ENCODE data around the gene SAYSD1. TPM values are rescaled to one million over a fixed set of nuclear protein-coding genes. Genes with fewer than 3 reads are reported as not detected.

SAYSD1 gene
- polyA plus RNA-seq, 4 donors = 18.3 to 22.7 (median 21.4) TPM

DNA sequence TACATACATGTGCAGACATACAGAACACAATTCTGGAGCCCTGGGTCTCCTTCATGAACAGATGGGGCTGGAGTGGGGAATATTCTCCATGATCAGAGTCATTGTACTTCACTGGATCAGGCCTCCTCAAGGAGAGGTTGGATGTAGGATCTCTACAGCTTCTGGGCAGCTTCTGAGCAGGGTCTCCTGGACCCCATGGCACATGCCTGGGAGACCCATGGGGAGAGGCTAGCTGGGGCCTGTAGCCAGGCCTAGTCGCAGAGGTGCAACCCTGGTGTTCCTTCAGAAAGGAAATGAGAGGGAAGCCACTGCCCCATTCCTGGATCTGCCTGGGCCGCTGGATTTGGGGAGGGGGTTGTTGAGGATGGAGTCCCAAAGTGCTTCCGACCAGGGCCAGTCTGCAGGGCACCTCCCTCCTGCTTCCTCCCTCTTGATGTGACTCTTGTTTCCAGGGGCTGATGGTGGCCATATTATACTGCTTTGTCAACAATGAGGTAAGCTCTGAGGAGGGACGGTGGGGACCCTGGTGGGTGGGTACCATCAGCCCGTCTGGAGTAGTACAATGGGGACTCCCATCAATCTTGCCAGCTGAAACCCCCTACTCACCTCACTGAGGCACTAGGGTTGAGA, 34.6 kb downstream of the SAYSD1 start:
- no peak for DNase-seq (ENCODE audit: low read depth in 4 of 4, low spot score in 2 of 4)

DNA sequence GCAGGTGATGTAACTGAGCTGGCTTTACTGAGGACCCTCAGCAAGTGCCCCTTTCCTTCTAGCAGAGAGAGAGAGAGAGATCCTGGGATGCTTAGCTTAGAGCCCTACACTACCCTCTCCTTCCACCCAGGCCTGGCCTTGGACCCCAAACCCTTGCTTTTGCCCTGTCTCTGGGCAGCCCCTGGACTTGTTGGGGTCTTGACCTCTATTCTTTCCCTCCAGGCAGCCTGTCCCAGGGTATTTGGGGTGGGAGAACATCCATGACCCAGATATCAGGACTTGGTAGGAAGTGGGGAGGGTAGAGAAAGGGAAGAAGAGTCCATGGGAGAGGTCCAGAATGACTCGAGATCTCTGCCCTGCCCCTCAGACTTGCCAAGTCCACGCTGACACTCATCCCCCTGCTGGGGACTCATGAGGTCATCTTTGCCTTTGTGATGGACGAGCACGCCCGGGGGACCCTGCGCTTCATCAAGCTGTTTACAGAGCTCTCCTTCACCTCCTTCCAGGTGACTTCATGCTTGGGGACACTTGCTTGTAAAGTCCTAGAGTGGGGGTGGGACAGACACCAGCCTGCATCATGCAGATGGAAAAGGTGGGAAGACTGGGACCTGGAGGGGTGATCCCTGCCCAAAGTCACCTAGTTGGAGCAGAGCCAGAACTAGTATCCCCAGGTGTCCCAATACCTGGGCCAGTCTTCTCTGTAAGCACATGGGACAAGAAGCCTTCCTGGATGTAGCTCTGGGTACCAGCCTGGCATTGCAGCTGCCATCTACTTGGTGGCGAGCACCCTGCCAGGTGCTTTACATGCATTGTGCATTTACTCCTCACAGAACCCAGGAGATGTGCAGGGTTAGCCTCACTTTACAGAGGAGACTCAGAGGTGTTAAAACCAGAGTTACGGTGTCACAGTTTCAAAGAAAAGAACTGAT, 35.5 kb downstream of the SAYSD1 start:
- DNase-seq (ENCODE audit: low read depth in 4 of 4, low spot score in 2 of 4) = no peak

DNA sequence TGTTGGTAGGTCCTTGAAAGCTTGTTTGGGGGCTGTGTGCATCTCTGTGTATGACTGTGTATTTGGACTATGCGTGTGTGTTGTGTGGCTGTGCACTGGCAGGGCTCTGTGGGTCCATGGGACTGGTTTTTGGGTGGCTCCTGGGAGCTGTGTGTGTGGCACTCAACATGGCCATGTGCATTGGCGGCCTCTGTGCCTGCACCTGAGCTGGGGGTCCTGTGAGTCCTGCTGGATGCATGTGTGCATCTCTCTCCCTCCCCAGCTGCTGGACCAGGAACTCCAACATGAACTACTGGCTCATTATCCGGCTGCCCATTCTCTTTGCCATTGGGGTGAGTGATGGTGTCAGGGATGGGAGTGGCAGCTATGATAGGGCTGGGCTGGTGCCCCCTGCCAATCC, 36.3 kb downstream of the SAYSD1 start:
- no peak for DNase-seq (ENCODE audit: low read depth in 4 of 4, low spot score in 2 of 4)

DNA sequence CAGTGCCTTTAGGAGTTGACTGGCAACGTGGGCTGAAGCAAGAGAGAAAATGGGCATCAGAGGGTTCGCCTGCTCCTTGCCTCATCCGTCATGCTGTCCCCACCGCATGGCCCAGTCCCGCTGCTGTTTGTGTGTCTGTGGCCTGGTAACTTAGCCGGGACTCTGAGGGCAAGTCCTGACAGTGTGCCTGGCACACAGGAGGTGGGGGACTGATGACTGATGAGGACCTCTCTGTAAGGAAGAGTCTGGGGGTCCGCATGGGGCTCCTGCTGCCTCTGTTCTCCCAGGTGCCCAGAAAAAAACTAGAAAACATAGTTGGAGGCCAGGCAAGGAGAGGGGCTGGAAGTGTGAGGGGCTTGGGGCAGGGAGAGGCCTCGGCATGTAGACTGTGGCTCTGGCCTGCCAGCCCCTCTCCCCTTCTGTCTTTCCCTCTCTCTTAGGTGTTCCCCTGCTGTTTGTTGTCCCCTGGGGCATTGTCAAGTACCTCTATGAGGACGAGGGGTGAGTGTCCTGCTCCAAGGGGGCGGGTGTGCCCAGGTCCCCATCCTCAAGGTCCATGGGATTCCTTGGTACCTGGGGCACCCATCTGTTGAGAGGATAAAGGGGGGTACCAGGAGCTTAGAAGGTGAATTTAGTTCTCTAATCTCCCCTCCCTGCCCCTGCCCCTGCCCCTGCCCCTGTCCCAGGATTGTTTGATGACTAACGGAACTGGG, 36.9 kb downstream of the SAYSD1 start:
- no peak for DNase-seq (ENCODE audit: low read depth in 4 of 4, low spot score in 2 of 4)

- DNase-seq (ENCODE audit: low read depth in 4 of 4, low spot score in 2 of 4) = no peak
Observed at GRCh38 chr6:39076623-39077535, 38.1 kb downstream of the SAYSD1 start.

DNA sequence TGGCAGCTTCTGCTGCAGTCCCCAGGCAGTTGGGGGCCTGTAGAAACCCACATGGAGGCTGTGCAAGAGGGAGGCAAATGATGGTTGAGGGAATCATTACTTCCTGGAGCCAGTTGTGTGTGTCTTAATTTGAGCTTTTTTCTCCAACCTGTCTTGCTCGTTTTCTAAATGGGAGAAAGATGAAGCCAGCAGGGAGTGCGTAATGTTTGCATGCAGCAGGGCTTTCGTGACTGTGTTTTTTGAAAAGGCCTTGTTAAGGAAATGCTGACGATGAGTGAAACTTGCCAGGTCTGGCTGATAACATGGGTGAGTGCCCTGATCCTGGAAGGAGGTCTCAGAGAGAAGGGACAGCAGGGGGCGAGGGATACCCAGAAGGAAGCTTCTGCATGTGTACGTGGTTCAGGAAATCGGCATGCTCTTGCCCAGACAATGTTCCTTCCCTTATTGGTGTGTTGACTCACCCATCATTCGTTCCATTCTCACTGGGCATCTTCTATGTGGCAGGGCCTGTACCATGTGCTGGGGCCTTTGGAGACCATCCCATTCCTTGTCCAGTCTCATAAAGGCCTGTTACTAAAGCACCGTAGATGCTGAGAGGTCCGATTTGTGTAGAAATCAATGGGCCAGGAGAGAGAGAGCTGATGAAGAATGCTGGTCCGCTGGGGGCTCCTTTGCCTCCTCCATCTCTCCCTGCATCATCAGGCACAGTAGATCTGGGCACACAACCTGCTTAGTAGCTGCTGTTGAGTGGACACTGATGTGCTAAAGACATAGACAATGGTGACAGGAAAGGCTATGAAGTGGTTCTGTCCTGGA, 39.0 kb downstream of the SAYSD1 start:
- DNase-seq (ENCODE audit: low read depth in 4 of 4, low spot score in 2 of 4) = no peak

GRCh38 chr6:39075010-39075686, 39.8 kb downstream of the SAYSD1 start:
- no peak for DNase-seq (ENCODE audit: low read depth in 4 of 4, low spot score in 2 of 4)

DNA sequence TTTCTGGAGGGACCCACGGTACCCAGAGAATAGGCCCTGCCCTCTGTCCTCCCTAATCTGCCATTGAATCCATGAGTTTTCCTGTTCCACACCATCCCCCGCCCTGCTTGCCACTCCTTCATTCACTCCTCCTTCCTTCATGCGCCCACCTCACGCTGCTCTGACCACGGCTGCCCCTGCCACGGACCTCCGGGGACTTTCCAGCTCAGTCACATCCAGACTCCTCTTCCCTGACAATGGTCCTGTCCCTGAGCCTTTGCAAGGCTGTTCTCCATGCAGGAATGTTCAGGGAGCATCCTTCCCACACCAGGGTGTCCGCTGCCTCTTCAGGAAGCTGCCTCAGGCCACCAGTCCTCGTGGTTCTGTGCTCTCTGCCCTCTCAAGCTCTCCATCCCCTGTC, 40.5 kb downstream of the SAYSD1 start:
- DNase-seq (ENCODE audit: low read depth in 4 of 4, low spot score in 2 of 4) = no peak

- no peak for DNase-seq (ENCODE audit: low read depth in 4 of 4, low spot score in 2 of 4)
Observed at GRCh38 chr6:39073471-39074355, 41.3 kb downstream of the SAYSD1 start.

GRCh38 chr6:39072830-39073229, 42.2 kb downstream of the SAYSD1 start:
- DNase-seq (ENCODE audit: low read depth in 4 of 4, low spot score in 2 of 4) = no peak

DNA sequence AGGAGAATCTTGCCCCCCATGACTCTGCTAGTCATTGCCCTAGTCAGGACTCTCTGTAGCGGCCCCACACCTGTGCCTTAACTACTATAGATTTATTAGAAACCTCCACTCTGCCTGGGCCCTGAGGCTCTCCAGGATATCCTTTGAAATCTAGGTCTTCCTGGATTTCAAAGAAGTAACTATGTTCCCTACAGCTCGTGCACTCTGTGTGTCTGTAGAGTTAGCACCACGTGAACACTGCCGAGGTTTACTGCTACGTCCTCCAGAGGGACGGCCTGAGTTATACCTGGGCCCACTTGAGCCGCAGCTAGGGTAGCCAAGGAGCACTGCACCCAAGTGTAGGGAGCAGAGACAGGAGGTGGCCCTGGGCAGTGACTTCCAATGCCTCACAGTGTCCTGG, 46.6 kb downstream of the SAYSD1 start:
- no peak for DNase-seq (ENCODE audit: low read depth in 4 of 4, low spot score in 2 of 4)

DNA sequence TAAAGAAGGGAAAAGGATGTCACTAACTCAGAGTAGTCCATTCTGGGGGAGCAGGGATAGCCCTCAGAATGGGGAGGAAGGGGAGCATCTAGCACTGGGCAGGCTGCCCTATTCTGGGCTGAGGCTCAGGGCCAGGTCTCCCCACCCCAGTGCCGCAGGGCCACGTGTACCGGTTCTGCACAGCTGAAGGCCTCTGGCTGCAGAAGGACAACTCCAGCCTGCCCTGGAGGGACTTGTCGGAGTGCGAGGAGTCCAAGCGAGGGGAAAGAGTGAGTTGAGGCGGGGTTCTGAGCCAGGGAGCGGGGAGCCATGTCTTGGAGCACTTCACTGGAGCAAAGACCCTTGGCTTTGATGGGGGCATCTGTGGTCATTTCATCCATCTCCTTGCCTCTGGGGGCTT, 49.4 kb downstream of the SAYSD1 start:
- no peak for DNase-seq (ENCODE audit: low read depth in 4 of 4, low spot score in 2 of 4)

- DNase-seq (ENCODE audit: low read depth in 4 of 4, low spot score in 2 of 4) = no peak
Observed at GRCh38 chr6:39063526-39063925, 51.5 kb downstream of the SAYSD1 start.

DNA sequence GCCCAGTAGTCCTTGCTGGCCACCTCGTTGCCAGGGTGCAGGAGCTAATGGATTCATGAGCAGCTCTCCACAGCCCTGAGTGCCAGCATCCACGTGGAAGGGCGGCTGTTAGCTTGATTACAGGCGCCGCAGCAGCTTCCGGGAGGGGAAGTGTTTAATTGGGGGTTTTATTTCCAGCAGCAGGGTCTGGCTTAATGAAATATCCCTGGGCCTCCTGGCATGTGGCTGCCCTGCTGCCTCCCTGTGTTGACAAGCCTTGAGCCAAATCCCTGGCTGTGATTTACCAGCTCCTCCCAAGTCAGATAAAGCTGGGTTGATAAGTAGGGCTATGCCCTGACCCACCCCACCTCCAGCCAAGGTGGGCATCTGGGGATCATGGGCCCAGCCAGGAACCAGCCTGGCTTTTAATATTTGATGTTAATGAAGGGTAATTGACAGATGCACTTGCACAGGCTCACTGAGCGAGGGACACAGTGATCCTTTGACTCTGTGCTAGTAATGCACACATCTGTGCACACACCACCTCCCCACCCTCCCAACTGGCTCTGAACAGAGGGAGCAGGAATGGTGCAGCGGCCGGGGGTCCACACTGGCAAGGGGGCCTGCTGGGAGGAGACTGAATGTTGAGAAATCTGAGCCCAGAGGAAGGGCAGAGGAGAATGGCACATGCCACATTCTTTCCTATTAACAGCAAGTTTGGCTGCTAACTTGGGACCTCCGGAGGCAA, 52.8 kb downstream of the SAYSD1 start:
- no peak for DNase-seq (ENCODE audit: low read depth in 4 of 4, low spot score in 2 of 4)

GRCh38 chr6:39061588-39061987, 53.4 kb downstream of the SAYSD1 start:
- no peak for DNase-seq (ENCODE audit: low read depth in 4 of 4, low spot score in 2 of 4)

DNA sequence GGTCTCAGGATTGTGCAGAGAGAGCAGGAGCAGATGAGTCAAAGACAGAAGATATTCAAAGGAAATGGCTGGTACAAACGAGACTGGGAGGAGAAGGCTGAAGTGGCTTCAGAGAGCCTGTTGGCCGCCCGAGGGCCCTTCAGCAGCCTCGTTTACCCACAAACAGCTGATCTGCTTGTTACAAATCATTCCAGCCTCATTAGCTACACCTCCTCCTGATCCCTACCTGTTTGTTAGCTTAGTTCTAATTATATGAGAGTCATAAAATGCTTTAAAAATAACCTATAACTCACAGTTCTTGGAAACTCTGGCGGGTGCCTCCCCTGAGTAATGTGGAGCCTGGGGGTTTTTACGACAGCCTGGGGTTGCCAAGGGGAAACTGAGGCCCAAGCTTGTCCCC, 53.8 kb downstream of the SAYSD1 start:
- no peak for DNase-seq (ENCODE audit: low read depth in 4 of 4, low spot score in 2 of 4)

- no peak for DNase-seq (ENCODE audit: low read depth in 4 of 4, low spot score in 2 of 4)
Observed at GRCh38 chr6:39060467-39061160, 54.4 kb downstream of the SAYSD1 start.

Data from left renal cortex interstitium (tissue), 4 donors.